GM10266 (cell line): Measurements from ENCODE around the gene DCAF4L1.

Experiments used
- DNase-seq: peaks from one replicate; pipeline ENCODE4 v3.0.0; 2012; ENCODE audit errors: extremely low spot score
- CTCF ChIP-seq: IDR thresholded peaks from 2 replicates; pipeline ENCODE4 v1.5.1; 2012; ENCODE audit warnings: mild to moderate bottlenecking, low read depth; ENCODE audit not compliant: control insufficient read depth, insufficient read depth; ENCODE audit errors: missing control alignments

DCAF4L1 gene, protein sequence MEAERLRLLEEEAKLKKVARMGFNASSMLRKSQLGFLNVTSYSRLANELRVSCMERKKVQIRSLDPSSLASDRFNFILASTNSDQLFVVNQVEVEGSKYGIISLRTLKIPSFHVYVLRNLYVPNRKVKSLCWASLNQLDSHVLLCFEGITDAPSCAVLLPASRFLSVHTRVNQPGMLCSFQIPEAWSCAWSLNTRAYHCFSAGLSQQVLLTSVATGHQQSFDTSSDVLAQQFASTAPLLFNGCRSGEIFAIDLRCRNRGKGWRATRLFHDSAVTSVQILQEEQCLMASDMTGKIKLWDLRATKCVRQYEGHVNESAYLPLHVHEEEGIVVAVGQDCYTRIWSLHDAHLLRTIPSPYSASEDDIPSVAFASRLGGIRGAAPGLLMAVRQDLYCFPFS

GRCh38 chr4:41981456-41981855 lies at the start of gene DCAF4L1:
Gene DCAF4L1 (plus strand): TSS chr4:41981756. CDS start chr4:41981793, 37 bp downstream.
- no peak for TF ChIP-seq CTCF
- DNase-seq = no peak

DNA sequence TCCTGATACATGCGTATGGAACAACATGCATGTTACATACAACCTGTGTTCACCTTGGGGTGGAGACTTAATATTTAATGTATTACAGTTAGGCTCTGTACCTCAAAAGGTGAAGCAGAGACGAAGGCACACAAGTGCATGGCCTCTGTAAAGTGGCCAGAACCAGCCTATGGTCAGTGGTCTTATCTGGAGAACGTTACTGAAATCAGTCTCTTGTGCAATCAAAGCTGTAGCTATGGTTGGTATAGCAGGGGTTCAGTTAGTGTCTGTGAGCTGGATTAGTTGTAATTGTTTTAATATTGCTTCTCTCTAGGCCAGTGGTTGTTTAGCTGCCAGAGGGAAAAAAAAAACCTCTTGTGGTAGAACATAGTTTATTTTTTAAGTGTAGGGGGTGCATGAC lies 48.6 kb upstream of the DCAF4L1 start:
- no peak for TF ChIP-seq CTCF
- DNase-seq = no peak

- TF ChIP-seq CTCF = no peak
- DNase-seq = no peak
Observed at GRCh38 chr4:41933997-41934503, 47.5 kb upstream of the DCAF4L1 start.

GRCh38 chr4:41934514-41934900 lies 47.0 kb upstream of the DCAF4L1 start:
- no peak for TF ChIP-seq CTCF
- DNase-seq = no peak

DNA sequence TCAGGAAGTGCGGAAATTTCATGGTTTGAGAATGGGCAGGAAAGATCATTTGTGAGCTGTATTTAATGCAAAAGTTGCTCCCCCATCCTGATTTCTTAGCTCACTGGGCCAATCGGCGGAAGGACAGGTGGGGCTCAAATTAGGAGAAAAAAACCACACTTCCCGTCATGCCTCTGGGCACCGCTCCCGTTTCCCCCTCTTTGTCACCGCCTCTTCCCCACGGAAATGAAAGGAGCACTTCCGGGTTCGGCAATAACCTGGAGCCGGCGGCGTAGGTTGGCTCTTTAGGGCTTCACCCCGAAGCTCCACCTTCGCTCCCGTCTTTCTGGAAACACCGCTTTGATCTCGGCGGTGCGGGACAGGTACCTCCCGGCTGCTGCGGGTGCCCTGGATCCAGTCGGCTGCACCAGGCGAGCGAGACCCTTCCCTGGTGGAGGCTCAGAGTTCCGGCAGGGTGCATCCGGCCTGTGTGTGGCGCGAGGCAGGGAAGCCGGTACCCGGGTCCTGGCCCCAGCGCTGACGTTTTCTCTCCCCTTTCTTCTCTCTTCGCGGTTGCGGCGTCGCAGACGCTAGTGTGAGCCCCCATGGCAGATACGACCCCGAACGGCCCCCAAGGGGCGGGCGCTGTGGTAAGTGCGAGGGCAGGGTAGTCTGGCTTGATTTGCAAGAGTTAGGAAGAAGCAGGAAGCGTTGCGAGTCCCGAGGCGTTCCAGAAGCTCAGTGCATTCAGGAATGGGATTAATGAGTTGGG lies 46.5 kb upstream of the DCAF4L1 start, which contains the start of gene TMEM33:
Gene TMEM33 (plus strand): TSS at position 529 of the 751 bp plus-strand sequence. CDS start 56 bp downstream, at position 585.
- peak; percentile 82 for DNase-seq
- TF ChIP-seq CTCF = no peak

DNA sequence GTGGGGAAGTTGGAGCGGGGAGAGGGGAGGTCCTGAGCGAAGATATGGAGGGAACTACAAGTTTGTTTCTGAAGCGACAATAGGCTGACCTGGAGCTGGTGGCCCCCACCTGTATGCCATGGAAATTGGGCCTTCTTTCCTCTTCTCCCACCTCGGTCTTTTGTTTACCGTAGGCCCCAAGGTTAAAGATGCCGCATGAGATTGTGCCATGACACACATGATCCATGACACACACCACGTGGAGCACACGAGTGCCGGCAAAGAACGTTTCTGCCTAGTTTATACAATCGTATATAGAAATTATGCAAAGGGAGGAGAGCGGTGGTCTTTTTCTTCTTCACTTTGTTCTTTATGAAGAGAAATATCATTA lies 45.9 kb upstream of the DCAF4L1 start:
- no peak for TF ChIP-seq CTCF
- peak; percentile 7 for DNase-seq
